Measurements from ENCODE around the gene CAB39L.

- no peak for TF ChIP-seq CTCF (optimal IDR thresholded peaks at IDR 0.05 in 1 of 3, IDR thresholded peaks at IDR 0.05 in 1 of 3, conservative IDR thresholded peaks at IDR 0.05 in 1 of 3; ENCODE audit: extremely low read depth in 1 of 3, insufficient read depth in 2 of 3, low read length in 3 of 3)
- TF ChIP-seq EZH2 (IDR thresholded peaks at IDR 0.05; ENCODE audit: low read length) = no peak
These were observed 100.1 kb downstream of the CAB39L start for GRCh38 chr13:49343731-49344130.

Data from keratinocyte (primary cell).